ENCODE measurements around the gene GNMT. TPM values are rescaled to one million over a fixed set of nuclear protein-coding genes. Genes with fewer than 3 reads are reported as not detected.

Gene GNMT
- total RNA-seq, 4 donors from 2014 or later: 2.6 to 3.6 (median 2.6) TPM; not detected in 1

DNA sequence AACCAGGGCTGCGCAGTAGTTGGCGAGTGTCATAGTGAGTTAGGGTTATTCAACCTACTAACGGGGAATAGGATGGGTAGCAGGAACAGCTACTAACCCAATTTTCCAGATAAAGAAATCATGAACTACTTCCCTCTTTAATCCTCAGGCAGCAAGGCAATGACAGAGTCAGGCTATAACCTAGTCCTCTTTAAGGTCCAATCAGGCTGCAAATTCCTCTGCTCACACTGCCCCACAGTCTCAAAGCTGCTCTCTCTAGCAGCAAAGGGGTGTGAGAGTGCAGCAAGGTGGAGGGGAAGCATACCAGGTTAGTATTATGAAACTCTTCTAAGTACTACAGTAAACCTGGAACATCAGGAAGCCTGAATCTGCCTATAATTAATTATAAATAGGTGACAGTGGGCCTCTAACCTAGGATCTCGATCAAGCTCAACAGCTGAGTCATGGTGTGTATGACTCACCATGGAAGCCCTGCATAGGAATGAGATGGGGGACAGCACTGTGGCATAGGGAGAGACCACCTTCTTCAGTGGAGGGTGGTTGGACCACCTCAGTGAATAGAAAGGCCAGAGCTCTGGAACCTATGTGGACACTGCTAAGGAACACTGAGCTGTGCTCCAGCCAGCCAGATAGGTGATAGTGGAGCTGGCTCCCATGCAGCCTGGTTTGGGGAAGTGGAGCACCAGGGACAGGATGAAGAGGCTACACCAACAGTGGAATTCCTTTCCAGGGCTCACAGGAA is 10.5 kb downstream of the GNMT start:
- WGBS, 2 donors (ENCODE audit: low coverage in 1 of 2): 76 to 79% methylated on average over 4 of the region's 4 CpGs

DNA sequence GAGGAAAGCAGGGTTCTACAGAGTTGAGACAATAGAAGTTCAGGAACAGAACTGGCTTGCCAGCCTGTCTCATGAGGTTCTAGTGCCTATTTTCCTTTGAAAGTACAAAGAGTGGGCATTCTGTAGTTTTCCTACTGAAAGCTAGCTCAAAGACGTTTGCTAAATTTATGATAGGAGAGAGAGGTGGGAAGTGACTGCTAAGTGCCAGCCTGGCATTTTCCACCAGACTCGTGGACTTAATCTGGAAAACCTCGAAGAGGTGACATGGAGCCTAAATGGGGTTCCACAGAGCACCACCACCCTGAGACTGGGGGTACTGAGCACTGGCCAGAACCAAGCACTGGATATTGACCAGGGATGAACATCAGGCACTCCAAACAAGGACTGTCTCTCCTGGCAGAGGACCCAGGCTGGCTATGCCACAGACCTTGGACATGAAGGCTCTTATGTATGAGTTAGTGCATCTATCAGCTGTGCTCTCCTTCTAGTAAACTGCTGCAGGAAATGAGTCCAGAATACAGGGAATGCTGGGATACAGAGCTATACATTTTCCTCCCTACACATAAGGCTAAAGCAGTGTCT is 11.3 kb downstream of the GNMT start:
- H3K27ac ChIP-seq: no peak overlapping the region
- H3K27me3 ChIP-seq: no peaks in the 10 kb centered on the region
- H3K4me1 ChIP-seq: peaks cover 0 to 13% (median 0%) of the 10 kb centered on the region in 3 donors
- H3K4me3 ChIP-seq: no peak overlapping the region
- no peaks in the 10 kb centered on the region for H3K9me3 ChIP-seq
- WGBS, 2 donors (ENCODE audit: low coverage in 1 of 2): 87 to 92% methylated on average over 3 of the region's 3 CpGs
- H3K36me3 ChIP-seq: peaks cover 0 to 32% of the 10 kb centered on the region in 2 donors
- no peak for ATAC-seq
- no peak for TF ChIP-seq POLR2A (IDR thresholded peaks at IDR 0.05)
- TF ChIP-seq, protein P1, sequence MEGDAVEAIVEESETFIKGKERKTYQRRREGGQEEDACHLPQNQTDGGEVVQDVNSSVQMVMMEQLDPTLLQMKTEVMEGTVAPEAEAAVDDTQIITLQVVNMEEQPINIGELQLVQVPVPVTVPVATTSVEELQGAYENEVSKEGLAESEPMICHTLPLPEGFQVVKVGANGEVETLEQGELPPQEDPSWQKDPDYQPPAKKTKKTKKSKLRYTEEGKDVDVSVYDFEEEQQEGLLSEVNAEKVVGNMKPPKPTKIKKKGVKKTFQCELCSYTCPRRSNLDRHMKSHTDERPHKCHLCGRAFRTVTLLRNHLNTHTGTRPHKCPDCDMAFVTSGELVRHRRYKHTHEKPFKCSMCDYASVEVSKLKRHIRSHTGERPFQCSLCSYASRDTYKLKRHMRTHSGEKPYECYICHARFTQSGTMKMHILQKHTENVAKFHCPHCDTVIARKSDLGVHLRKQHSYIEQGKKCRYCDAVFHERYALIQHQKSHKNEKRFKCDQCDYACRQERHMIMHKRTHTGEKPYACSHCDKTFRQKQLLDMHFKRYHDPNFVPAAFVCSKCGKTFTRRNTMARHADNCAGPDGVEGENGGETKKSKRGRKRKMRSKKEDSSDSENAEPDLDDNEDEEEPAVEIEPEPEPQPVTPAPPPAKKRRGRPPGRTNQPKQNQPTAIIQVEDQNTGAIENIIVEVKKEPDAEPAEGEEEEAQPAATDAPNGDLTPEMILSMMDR (IDR thresholded peaks at IDR 0.05): no peak

More for the DNA sequence above, 10.5 kb downstream of the GNMT start:
- H3K4me1 ChIP-seq: peaks cover 0 to 6% (median 0%) of the 10 kb centered on the region in 3 donors
- H3K27ac ChIP-seq: no peak overlapping the region
- H3K9me3 ChIP-seq: no peaks in the 10 kb centered on the region
- TF ChIP-seq EP300 (IDR thresholded peaks at IDR 0.05): no peak
- TF ChIP-seq POLR2AphosphoS5 (IDR thresholded peaks at IDR 0.05): no peak
- TF ChIP-seq POLR2A (IDR thresholded peaks at IDR 0.05): no peak
- TF ChIP-seq, protein P1 (IDR thresholded peaks at IDR 0.05): no peak
- H3K4me3 ChIP-seq: no peak overlapping the region
- H3K36me3 ChIP-seq: peaks cover 0 to 40% of the 10 kb centered on the region in 2 donors
- no peaks in the 10 kb centered on the region for H3K27me3 ChIP-seq
- ATAC-seq: no peak

DNA sequence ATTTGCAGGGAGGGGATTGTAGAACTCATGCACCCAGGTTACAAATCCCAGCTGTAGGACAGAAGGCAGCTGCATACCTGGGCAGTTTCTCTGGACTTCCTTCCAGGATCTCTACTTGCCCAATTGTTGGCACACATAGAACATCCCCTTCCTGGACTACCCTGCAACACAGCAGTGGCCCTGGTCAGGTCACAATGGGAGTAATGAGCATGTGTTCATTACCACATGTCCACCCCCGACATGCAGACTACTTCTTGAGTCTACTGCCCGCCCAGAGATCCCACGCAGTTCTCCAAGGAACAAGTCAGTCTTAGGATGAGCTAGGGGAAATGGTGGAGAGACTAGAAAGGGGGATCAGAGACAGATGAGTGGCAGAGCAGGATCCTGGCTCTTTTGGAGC is 13.4 kb downstream of the GNMT start:
- H3K9me3 ChIP-seq: no peaks in the 10 kb centered on the region
- WGBS, 2 donors (ENCODE audit: low coverage in 1 of 2): 62% methylated on average over 3 of the region's 3 CpGs; no CpG with 5 or more reads in 1 of the 2 donors
- no peaks in the 10 kb centered on the region for H3K27me3 ChIP-seq
- peaks cover 0 to 13% of the 10 kb centered on the region in 2 donors for H3K36me3 ChIP-seq
- H3K4me1 ChIP-seq: peaks cover 0 to 30% (median 5%) of the 10 kb centered on the region in 3 donors
- no peak overlapping the region for H3K27ac ChIP-seq
- H3K4me3 ChIP-seq: no peak overlapping the region
- ATAC-seq: no peak
- no peak for TF ChIP-seq POLR2A (IDR thresholded peaks at IDR 0.05)
- no peak for TF ChIP-seq EP300 (IDR thresholded peaks at IDR 0.05)
- TF ChIP-seq POLR2AphosphoS5 (IDR thresholded peaks at IDR 0.05): no peak
- TF ChIP-seq, protein P1 (IDR thresholded peaks at IDR 0.05): no peak

DNA sequence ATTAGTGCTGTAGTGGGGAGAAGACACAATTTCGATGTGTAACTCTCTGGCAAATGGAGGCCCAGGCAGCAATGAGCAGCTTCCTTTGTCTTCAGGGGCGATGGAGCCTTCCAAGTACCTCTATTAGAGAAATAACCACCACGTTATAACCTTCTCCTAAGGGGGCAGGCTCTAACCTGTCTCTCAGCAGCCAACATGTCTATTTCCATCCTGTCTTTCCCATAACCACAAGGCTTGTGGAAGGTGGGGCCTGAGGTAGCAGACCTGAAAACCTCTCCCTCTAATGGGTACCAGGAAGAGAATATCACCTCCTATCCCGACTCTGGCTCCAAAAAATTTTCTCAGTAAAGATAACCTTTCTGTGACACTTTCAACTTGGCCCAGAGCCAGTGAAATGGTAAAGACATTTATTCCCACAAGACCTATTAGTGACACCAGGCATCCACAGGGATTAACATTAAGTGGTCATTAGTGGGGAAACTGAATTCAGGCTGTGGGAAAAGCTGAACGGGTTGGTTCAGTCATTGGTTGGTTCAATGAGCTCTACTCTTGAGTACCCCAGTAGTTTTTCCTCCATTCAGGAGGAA is 14.5 kb downstream of the GNMT start:
- Histone ChIP-seq H3K4me3 (no peak overlapping the region), H3K27me3 (no peaks in the 10 kb centered on the region), H3K4me1 (peaks cover 0 to 38% (median 10%) of the 10 kb centered on the region in 3 donors), H3K9me3 (no peaks in the 10 kb centered on the region), H3K27ac (no peak overlapping the region), H3K36me3 (peaks cover 0 to 3% of the 10 kb centered on the region in 2 donors)
- TF ChIP-seq EP300 (IDR thresholded peaks at IDR 0.05) (no peak), POLR2AphosphoS5 (IDR thresholded peaks at IDR 0.05) (no peak), POLR2A (IDR thresholded peaks at IDR 0.05) (no peak)
- TF ChIP-seq, protein P1 (IDR thresholded peaks at IDR 0.05): no peak
- WGBS, 2 donors (ENCODE audit: low coverage in 1 of 2): 46 to 97% methylated on average over 2 to 3 of the region's 5 CpGs
- no peak for ATAC-seq

Data from gastroesophageal sphincter (tissue), 4 donors.